ENCODE measurements around the gene ZNF593OS.
A peak's percentile ranks its signal among the peaks of the same experiment; 100 is the strongest.

The ZNF593OS gene

DNA sequence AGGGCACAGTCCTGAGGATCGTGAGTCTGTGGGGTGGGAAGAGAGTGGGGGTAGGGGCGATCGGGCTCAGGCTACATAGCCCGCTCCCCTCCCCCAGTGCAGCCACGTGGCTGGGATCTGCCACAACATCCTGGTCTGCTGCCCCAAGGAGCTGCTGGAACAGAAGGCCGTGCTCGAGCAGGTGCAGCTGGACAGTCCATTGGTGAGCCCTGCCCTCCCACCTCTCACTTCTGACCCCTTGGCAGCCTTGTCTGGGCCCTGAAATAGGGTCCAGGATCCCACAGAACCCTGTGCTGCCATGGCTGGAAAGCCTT, 10.7 kb upstream of the ZNF593OS start:
- DNase-seq, result no peak

DNA sequence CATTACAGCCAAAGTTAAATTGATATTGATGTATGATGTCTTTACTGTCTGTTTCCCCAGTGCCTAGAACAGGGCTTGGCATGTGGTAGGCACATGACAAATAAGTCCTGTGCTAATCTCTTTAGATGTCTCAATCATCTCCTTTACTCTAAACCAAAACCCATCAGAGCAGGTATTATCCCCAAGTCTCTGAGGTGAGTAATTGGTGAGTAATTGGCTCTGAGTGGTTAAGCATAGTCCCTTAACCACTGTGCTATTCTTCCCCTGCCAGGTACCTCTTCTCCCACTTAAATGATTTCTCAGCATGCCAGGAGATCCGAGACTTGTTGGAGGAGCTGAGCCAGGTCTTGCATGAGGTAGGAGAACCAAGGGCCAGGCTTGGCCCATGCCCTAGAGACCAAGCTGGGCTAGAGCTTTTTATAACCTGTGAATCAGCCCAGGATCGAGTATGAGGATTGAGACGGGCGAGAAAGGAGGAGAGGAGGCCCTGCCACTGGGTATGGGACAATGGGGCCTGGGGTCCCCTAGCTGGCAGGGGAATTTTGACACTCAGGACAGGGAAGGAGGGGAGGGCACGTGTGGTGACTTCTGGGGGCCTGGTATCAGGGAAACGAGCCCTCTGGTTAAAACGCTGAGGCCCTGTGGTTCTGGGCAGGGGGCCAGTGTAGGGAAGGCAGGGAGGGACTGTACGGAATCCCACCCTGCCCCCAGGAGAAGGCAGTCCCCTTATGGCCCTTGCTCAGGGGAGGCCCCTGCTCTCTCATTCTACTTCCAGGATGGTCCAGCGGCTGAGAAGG, 10.2 kb upstream of the ZNF593OS start:
- no peak for DNase-seq

DNA sequence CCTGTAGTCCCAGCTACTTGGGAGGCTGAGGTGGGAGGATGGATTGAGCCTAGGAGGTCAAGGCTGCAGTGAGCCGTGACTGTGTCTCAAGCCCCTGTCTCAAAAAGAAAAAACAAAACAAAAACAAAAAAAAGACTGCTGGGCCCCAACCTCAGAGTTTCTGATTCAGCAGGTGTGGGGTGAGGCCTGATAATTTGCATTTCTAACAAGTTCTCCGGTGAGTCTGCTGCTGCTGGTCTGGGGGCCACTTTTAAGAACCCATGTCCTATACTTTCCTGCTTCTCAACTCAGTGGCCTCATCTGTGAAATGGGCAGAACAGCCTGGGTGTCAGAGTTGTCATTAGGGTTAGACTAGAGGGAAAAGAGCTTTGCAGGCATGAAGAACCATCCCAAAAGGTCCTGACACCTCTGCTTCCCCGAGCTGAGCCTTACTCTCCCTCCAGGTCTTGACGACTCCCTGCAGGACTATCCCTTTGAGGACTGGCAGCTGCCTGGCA, 8.4 kb upstream of the ZNF593OS start:
- DNase-seq, result no peak

DNA sequence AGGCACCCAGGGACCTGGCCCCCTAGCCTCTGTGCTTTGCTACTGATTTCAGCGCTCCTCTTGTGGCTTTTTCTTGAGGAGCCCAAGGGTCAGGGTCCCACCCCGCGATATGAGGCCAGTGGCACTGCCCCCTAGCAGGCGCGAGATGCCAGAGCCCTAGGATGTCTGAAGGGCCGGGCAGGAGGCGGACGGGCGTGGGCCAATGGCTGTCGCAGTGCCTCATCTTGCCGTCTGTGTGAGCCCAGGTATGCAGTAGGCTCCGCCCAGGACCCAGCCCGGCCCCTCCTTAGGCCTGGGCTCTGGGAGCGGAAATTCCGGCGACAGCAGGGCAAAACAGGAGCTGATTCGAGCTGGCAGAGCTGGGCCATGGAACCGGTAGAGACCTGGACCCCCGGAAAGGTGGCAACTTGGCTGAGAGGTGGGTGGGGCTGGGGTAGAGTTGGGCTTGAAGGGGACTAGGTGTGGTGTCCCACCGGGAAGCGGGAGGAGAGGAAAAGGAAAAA, 5.6 kb upstream of the ZNF593OS start, which contains the start of gene CNKSR1:
Gene CNKSR1, plus strand, starts transcription at position 310 of the 503 bp plus-strand sequence. Its CDS starts 57 bp downstream, at position 367.
- DNase-seq, result no peak

DNA sequence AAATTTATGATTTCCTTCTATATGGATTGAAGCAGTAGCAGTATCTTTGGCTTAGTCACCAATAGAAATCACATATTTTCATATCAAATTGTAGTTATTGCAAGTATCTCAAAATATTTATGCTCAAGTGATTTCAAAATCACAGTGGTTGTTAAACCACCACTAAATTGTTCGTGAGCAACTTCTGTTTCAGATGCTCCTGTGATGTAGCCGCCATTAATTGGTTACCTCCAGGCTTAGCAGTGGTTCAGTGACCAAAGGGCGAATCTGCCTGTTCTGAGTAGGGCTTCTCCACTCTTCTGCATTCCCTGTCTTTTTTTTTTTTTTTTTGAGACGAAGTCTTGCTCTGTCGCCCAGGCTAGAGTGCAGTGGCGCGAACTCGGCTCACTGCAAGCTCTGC, 3.7 kb upstream of the ZNF593OS start:
- DNase-seq, result no peak

DNA sequence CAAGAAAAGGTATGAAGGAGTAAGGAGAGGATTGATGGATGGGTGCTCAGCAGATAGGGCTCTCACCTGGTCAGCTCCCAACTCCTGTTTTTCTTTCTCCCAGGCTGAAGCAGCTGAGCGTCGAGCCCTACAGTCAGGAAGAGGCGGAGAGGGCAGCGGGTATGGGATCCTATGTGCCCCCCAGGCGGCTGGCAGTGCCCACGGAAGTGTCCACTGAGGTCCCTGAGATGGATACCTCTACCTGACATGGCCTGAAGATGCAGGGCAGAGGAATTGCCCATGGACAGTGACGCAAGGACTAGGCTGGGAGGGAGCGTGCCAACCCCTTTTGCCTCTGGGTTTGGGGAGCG, 1.2 kb downstream of the ZNF593OS start:
- DNase-seq, result no peak

DNA sequence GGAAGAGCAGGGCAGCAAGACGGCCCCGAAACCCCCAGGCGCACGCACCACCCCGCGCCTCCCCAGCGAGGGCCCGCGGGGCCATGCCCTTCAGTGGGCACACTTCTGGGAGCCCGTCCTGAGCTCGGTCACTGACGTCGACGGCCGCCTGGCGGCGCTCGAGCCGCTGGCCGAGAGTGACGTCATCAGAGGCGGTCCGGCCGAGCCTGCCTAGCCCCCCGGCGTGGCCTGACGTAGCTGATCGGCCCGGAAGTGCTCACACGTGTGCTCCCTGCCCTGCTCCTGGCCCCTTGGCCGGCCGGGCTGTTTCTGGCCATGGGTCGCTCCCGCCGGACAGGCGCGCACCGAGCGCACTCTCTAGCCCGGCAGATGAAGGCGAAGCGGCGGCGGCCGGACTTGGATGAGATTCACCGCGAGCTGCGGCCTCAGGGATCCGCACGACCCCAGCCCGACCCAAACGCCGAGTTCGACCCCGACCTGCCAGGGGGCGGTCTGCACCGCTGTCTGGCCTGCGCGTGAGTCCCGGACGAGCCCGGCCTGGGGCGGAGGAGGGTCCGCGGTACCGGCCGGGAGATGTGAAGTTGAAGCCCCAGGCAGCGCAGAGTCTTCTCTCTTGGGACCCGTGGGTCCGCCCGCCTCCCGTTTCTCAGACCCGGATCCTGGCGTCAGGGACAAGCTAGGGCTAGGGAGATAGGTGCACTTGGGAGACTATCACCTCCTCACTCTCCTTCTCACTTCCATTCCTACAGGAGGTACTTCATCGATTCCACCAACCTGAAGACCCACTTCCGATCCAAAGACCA, 1.8 kb downstream of the ZNF593OS start, which contains the start of gene ZNF593:
Gene ZNF593, plus strand, starts transcription at position 240 of the 803 bp plus-strand sequence. Its CDS starts 76 bp downstream, at position 316.
- peak; percentile 79 for DNase-seq

DNA sequence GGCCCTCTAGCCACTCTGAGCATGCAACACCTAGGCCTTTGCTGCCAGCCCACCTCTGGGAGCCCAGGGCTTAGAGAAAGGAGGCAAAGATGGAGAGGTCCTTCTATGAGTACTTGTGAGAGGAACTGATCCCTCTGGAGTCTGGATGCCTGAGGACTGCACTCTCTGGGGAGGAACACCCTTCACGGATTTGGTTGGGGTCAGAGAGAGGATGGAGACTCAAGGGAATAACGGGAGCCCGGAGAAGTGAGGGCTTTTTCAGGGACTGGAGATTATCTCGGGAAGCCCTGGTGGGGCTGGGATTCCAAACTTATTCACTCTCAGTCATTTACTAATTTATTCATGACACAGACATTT, 2.5 kb downstream of the ZNF593OS start:
- DNase-seq, result no peak

DNA sequence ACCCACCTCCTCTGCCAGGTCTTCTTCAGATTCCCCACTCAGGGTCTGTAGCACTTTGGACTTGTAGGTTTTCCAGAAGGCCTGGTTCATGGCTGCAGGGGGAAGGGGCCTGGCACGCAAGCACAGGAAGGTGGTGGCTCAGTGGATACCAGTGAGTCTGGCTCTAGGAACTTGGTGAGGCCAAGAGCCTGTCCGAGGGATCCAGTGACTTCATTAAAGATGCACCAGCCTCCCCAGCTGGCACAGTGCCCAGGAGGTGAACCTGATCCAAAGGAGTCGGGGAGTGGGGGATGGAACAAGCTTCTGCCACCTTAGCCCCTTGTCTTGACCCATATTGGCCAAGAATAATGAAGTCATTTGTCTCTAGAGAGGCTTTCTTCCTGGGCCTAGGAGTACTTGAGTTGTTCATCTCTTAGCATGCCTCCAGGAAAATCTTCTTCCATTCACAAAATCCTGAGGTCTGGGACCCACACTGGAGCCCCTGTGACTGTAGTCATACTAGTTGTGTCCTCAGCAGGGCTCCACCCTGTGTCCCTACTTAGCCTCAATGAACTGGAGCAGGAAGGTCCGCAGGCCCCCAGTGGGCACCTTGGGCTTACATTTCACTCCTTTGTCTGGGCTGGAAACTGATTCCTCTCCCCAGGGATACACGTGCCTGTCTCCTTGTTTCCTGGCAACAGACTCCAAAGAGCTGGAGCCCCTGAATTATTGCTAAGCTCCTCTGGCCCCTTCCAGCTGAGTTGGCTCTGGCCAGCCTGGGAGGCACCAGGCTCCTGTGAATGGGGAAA, 3.0 kb downstream of the ZNF593OS start, which contains the start of gene C1orf232:
Gene C1orf232, minus strand, starts transcription at position 554 of the 788 bp plus-strand sequence. Its CDS starts 464 bp downstream, at position 90.
- DNase-seq, result no peak

DNA sequence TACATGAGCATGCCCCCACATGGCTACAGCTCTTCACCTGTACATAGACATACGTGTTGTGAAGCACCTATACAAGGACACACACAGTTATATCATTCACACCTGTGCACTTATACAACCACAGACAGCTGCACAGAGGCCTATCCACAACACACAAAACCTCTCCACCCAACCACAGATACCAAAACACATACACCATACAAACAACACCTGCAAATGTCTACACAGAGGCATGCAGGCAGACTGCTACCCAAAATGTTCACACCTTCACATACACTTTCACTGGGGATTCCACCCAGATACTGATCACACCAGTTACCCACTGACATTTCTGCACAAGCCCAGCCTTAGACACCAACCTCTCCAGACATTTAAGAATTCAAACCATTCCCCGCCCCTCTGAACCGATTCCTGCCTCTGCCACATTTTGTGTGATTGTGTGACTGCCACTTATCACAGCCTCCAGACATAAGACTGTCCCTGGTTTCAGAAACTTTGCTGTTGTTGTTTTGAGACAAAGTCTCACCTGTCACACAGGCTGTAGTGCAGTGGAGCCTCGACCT, 4.8 kb downstream of the ZNF593OS start:
- DNase-seq, result no peak

DNA sequence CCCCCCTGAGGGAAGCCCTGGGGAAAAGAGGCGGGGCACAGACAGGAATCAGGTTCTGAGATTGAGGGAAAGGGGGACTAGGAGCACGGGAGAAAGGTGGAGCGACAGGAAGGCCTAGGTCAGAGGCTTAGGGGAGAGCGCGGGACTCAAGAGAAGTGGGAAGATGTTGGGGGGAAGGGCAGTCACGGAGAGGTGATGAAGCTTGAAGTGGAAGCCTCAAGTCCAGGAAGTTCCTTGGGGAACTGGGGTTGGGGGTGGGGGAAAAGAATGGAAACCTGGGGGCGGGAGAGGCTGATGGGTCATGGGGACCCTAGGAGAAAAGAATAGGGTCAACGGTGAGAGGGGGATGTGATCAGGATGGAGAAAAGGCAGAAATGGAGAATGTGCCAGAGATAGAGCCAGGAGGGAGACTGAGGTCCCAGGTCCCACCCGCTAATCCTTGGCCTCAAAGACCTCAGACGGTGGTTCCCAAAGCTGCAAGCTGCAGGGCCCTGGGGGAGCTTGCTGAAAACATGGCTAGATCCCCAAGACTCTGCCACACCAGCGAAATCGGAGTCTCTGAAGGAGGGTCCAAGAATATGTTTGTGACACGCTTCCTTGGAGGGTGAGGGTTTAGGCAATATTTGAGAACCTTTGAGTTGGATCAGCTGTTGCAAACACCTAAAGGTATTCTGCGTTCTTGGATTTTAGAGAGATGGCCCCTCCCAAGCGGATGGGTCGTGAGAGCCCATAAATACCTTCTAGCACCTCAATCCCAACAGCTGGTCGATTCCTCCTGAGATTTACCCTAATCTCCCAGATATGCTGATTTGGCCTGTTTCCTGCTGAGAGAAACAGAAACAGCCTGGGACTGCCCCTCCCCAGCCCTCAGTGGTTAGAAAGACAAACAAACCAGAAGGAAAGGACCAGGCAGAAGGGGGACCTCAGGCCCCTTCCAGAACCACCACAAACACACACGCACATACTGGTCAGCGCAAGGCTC, 6.5 kb downstream of the ZNF593OS start:
- DNase-seq, result no peak

DNA sequence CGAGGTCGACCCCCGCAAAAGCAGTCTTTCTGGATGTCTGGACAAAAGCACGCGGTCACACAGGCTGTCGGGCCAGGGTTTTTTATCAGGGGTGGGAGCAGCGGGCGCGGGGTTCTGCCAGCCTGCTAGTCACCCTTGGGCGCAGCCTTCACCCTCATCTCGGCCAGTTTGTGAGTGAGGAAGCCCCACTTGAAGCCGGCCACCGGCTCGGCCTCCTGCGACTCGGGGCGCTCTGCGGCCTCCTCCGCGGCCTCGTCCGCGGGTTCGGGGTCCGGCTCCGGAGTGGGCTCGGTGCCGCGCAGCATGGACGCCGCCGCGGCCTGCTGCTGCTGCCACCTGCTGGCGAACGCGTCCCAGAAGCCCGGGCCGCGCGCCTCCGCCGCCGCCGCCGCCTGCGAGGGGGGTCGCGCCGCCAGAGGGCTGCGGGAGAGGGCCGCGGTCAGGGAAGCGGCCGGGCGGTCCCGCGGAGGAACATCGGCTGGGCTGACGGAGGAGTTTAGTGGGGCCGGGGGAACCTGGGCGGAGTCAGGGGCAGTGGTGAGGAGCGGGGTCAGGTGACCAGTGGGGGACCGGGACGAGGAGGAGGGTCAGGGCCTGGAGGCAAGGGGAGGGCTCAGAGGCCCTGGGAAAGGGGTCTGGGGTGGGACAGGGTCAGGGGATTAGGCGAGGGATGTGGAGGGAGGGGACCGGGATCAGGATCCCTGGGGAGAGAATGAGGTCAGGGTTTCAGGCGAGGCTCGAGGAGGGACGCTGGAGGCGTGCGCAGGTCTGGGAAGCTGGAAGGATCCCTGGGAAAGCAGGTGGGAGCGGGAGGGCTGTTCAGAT, 7.4 kb downstream of the ZNF593OS start:
- DNase-seq, result peak; percentile 38

DNA sequence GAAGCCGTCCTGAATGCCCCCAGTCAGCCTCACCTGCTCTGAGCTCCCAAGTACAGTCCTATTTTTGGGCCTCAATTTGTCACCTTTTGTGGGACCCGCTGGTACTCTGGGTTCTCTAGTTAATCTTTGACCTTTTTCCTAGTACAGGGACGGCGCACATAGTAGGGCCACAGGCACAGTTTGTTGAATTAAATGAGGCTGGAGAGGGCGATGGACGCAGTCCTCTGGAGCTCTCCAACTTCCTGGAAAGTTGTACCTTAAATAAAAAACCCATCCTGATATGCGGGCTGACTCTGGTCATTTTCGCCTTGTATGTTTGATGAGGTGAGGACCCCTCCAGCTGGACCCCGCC, 8.0 kb downstream of the ZNF593OS start:
- no peak for DNase-seq

DNA sequence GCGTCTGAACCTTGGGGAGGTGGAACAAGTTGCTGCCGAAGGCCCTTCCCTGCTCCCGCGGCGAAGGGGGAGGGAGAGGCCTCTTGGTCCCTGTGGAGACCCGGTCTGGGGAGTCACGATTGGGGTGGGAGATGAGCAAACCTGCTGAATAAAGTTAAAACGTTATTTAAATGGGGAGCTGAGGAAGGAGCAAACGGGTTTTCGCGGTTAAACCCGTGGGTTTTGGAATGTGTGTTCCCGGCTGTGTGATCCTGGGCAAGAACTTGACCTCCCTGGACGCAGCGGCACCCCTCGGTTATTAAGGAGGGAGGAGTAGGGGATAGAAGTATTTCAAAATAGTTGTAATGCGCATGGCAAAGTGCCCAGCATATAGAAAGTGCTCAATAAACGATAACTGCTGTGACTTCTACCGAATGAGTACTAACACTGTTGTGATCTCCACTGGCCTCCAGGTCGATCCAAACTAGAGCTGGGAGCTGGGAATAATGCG, 9.4 kb downstream of the ZNF593OS start:
- DNase-seq, result no peak

DNA sequence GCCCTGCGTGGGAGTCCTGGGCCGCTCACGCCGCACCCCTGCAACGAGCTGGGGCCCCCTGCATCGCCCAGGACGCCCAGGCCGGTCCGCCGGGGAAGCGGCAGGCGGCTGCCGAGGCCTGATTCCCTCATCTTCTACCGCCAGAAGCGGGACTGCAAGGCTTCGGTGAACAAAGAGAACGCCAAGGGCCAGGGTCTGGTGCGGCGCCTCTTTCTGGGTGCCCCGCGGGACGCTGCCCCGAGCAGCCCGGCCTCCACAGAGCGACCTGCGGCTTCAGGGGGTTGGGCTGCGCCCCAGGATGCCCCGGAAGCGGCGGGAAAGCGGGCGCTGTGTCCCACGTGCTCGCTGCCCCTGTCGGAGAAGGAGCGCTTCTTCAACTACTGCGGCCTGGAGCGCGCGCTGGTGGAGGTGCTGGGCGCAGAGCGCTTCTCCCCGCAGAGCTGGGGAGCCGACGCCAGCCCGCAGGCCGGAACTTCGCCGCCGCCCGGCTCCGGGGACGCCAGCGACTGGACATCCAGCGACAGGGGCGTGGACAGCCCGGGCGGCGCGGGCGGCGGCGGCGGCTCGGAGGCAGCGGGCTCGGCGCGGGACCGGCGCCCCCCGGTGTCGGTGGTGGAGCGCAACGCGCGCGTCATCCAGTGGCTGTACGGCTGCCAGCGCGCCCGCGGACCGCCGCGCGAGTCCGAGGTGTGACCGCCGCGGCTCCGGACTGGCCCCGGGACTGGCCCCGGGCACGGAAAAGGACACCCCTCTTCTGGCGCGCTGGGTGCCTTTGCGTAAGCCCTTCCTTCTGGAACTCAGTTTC, 10.0 kb downstream of the ZNF593OS start:
- DNase-seq, result peak; percentile 17

DNA sequence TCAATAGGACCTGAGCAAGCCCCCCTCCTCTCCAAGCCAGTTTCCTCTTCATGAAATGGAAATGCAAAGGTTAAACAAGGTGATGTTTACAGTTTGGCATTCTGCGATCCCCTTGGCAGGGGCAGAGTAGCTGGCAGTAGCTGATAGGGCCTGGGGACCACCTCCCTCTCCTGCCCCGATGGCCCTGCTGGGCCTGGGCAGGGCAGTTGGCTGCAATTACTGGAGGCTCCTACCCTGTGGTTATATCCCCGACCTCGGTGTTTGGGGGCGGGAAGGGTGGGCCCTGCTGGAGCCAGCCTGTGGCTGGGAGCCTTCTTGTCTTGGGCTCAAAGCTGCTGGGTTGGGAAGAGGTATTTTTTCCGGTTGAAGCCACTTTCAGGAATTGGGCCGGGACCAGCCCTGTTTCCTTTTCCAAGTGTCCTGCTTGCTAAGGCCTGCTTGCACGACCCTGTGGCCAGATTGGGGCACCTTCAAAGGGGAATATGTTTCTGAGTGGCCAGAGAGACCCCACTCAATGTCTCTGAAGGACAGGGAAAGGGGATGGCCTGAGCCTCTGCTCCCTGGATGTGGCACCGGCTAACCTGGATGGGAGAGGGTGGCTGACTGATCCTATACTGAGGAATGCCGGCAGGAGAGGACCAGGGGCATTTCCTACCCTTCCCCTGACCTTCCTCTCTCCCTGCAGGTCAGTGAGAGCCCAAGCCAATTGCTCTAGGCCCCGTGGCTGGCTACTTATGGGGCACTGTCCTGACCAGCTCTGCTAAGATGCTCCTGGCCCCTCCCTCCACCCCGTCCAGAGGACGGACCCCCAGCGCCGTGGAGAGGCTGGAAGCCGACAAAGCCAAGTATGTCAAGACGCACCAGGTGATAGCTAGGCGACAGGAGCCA, 10.9 kb downstream of the ZNF593OS start:
- no peak for DNase-seq

DNA sequence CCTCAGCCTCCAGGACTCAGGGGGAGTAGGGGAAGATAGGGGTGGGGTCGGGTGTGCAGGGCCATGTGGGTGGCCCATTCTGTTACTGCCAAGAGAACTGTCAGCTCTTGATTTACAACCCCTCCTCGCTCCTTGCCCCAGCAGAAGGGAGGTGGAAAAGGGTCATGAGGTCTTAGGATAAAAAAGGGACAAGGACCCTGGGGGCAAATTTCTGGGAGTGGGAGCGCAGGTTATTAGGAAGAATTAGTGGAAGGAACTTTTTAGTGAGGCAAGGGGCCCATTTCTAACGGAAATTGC, 11.9 kb downstream of the ZNF593OS start:
- DNase-seq, result no peak

DNA sequence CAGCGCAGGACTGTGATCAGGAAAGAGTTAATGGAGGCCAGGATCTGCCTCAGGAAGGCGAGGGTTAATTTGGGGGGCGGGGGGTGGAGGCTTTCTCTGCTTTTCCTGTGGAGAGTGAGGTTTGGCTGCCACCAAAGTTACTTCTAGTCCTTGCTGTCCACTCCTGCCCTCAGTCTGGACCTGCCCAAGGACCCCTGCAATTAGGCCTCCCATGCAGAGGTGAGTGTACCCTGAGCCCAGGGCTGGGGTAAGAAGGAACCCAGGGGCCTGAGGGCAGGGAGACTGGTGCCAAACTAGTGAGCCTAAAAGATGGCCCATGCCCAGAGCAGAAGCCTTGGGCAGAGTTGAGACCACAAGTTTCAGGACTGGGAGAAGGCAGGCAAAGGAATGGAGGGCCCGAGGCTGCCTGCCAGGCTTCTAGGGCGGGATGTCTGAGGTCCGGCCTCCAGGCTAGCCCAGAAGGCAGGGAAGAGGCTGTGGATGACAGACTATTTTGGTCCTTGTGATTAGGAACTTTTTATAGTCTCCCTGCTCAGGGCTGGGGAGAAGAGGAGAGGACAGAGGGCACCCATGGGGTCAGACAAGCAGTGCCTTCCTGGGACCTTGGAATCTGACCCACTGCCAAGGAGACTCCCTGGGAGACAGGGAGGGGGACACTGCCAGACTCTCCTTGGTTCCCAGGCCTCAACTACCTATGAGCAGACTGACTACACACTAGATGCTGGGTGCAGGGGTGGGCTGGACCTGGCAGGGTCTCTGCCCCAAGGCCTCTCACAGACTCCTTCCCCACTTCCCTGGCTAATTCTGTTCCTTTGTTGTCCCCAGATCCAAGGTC, 12.5 kb downstream of the ZNF593OS start, which contains the start of gene FAM110D:
Gene FAM110D, plus strand, starts transcription at position 172 of the 835 bp plus-strand sequence. CDS start 2,213 bp downstream, outside the sequence.
- DNase-seq, result no peak

All from activated gamma-delta T cell treated with Interleukin-2 at 50 U/mL for 16 hours (primary cell).